Measurements from ENCODE around the gene MVP.
"Not testable (repeated sequence)": the region's sequence is repeated elsewhere in the genome, so short reads cannot be mapped to it uniquely, and the experiment has no call there.

Gene MVP

DNA sequence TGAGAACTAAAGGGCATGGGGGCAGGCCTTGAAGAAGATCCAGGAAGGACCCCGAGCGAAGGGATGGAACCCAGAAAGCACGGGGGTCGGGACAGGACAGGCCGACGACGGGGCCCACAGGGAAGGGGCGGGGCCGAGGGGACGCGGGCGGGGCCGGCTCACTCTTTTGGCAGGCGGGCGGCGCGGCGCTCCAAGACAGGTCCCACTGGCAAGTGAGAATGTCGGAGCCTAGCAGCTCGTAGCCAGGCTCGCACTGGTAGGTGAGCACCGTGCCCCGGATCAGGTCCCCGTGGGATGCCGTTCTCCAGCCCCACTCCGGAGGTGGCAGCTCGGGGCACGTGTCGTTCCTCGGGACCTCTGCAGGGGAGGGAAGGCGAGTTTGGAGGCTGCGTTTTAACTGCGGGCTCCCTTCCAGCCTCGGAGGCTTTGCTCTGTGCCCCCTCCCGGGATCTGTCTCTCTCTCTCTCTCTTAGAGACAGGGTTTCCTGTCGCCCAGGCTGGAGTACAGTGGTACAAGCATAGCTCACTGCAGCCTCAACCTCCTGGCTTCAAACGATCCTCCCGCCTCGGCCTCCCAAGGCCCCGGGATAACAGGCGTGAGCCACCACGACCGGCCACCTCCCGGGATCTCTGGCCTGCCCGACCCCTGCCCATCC lies 56.5 kb downstream of the MVP start:
- no peak for DNase-seq

DNA sequence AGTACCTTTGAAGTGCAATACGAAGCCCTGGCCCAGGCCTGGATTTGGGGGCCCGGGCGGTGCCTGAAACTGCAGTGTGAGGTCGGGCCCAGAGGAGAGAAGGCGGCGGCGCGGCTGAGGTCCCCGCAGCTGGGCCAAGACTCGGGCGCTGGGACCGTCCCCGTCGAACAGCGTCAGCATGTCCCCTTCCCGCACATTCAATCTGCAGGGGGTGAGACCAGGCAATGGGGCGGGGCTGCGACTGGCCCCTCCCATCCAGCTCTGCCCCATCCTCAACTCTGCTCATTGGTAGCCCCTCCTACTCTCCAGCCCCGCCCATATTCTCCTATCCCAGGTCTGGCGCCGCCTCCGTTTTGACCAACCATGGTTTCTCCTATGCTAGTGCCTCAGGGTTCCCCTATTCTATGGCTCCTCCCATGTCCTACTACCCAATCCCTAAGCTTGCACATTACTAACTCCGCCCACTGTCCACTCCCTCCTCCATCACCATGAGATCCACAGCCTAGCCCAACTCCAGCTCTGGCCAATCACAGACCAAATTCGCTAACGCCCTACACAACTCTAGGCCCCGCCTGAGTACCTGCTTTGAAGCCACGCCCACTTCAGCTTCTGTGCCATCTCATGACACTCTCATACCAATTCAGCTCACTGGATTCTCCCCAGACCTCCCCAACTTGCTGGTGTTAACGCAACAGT lies 57.2 kb downstream of the MVP start:
- DNase-seq: no peak

DNA sequence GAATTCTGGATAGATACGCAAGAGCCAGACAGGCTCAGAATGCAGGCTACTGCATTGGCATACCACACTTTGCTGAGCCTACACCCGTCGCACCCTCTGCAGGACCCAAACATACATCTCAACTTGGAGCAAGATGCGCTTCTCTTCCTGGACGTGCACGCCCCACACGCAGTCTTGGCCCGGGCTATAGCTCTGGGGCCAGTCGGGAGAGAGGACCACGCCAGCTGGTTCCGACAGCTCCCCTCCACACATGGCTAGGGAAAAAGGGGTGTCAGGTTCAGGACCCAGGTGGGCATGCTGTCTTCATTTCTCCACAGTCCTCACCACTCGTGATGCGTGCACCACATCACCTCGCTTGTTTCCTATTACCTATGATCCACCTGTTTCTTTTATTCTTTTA lies 57.9 kb downstream of the MVP start:
- DNase-seq: no peak

DNA sequence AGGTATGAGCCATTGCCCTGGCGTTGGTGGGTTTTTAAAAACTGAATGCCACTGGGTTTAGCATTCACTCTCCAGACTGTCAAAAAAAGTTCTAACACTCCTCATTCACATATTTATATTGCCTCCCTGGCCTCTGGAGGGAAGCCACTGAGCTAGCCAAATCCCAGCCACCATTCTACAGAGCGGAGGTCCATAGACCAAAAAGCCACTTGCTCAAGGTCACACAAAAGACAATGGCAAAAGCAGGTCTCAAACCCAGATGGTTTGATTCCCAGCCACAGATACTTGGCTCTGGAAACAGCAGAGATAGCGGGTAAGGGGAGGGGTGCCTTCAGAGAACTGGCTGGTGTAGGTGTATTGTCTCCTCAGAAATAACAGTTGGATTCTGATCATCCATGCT lies 60.8 kb downstream of the MVP start:
- DNase-seq: no peak

DNA sequence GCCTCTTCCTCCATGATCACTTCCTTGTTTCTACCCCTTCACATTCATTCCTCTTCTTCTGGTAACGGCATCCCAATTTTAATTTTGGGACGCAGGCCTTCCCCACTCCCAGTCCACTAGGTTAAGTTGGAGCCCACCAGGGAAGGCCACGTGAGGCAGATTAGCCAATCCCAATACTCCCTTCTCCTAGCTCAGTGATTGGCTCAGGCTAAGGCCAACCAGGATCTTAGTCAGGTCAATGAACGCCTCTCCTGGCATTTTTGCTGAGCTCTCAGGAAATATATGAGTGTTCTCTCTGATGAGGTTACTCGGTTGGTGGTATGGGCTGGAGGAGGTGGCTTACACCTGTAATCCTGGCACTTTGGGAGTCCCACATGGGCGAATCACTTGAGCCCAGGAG lies 63.7 kb downstream of the MVP start:
- DNase-seq: no peak

DNA sequence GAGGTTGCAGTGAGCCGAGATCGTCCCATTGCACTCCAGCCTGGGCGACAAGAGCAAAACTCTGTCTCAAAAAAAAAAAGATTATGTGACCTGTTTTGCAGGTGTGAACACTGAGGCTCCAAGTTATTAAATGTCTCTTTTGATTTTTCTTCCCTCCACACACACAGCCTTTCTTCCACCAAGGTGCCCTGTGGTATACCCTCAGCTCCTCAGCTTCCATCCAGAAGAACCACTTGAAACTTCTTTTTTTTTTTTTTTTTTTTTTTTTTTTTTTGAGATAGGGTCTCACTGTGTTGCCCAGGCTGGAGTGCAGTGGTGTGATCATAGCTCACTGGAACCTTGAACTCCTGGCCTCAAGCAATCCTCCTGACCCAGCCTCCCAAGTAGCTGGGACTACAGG lies 69.1 kb downstream of the MVP start:
- DNase-seq: not testable (repeated sequence)

DNA sequence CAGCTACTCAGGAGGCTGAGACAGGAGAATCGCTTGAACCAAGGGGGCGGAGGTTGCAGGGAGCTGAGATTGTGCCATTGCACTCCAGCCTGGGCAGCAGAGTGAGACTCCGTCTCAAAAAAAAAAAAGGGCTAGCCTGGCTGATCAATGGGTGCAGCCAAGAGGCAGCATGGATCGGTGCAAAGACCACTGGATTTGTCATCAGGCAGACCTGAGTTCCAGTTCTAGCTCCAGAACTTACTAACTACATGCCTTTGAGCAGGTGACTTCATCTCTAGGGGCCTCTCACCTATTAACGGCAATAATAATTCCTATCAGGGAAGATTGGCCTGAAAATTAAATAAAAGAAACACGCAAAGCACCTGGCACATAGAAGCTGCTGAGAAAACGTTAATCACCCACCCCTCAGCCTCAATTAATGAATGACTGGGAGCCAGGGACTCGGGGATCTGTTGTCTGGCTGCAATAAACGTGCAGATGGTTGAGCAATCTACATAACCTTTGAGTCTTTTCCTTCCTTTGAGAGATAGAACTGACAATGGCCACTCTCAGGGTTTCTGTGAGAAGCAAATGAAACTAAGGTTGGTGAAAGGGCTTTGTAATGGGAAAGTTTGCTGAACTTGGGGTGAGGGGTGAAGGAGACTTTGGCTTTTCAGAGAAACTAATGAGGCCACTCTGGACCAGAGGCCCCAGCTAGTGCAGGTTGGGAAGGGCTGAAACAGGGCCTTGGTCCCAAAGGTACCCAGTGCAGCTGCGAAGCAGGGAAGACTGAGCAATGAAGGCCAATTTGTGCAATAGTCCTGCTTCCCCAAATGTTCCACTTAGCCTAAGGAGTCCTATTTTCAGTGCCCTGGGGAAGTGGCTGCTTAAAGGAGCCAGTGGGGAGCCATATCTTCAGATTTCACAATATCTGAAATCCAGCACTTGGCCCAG lies 71.5 kb downstream of the MVP start:
- DNase-seq: no peak

DNA sequence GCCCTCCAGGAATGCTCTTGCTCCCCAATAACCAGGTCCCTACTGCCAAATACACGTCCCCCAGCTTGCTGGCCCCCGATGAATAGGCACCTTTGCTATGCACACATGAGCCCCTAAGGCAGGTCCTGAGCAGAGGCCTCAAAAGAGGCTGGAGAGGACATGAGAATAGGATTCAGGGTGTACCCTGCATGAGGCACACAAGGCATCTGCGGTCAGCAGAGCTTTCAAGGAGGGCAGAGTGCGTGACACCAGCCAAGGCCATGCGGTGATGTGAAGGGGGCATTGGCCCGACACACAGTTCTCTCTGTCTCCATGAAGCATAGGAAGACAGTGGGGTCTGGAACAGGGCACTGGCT lies 72.2 kb downstream of the MVP start:
- DNase-seq: no peak

DNA sequence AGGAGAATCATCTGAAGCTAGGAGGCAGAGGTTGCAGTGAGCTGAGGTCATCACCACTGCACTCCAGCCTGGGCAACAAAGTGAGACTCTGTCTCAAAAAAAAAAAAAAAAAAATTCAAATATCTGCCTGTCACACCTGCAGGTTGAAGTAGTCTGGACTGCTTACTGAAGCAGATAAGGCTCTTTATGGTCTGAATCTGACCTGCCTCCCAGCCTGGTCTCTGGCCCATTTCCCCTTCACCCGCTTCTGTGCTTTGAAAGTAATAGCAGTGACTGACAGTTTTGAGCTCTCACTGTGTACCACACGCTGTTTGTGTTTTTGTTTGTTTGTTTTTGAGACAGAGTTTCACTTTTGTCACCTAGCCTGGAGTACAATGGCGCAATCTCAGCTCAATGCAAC lies 73.3 kb downstream of the MVP start:
- DNase-seq: no peak

DNA sequence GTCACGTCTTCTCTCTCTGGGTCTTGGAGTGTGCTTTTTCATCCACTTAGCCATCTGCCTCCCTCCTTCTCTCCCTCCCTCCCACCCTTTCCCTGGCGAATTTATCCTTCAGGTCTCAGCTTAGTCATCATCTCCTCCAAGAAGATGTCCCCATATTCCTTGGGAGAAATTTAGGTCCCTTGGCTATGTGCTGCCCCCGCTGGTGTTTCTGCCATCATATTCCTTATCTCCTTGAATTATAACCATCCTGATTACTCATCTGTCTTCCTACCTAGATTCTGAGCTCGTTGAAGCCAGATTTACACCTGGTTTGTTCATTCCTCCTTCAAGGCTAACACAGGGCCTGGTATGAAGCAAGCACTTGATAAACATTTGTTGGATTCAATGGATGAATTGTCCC lies 74.1 kb downstream of the MVP start:
- DNase-seq: no peak

DNA sequence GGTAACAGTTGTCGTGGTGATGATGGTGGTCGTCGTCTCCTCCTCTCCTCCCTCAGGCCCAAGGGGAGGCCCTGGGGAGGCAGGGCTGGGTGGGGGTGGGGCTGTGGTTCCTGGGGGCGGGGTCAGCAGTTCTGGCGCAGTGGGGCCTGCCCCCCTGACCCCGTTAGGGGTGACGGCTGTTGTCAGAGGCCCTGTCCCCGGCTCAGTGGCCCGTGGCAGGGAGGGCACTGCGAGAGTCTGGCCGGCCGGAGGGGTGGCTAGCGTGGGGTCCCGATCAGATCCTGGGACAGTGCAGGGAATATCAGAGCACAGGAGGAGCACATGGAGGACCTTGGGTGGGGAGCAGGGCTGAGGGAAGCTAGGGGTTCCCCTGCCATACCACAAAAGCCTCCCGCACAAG lies 76.6 kb downstream of the MVP start:
- no peak for DNase-seq

DNA sequence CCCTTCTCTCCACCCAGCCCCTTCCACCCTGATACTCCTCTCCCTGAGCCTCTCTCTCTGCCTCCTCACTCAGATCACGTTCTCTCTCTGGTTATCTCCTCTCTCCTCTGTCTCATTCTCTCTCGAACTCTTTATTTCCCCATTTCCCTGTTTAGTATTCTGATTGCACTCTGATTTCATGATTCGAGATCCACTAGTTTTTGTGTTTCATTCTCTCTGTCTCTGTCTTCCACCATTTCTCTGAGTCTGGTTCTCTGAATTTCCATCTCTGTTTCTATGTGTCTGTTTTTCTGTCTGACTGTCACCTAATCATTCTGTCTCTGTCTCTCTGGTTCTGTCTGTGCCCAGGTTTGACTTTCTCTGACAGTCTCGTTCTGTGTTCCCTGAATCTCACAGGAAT lies 77.1 kb downstream of the MVP start:
- DNase-seq: no peak
